Measurements from ENCODE around the gene BANK1. TPM values are rescaled to one million over a fixed set of nuclear protein-coding genes. Genes with fewer than 3 reads are reported as not detected.

The BANK1 gene
- total RNA-seq, 2 experiments from 2014 or later: 0.20 to 0.22 TPM

DNA sequence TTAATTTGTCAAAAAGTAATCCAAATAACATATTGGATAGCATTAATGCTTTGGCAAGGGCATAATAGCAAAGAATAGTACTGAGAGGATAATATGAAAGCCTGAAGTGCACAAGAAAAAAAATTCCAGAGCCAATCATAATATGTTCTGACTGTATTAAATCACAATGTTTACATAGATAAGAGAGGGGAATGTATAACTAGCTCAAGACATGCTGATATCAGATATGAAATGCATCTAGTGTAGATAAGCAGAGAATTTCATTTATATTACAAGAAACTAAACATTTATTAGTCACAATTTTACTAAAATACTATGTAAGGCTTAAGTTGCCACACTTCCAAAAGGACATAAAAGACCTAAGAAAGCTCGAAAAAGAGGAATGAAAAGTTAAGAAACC is 193.3 kb downstream of the BANK1 start:
- Histone ChIP-seq H3K4me3 (ENCODE audit: low read length) (no peak overlapping the region), H3K4me1 (ENCODE audit: insufficient read depth, low read length) (no peaks in the 10 kb centered on the region), H3K27ac (ENCODE audit: low read depth in 1 of 2, low read length in 2 of 2) (no peak overlapping the region), H3K9me3 (ENCODE audit: control insufficient read depth in 1 of 2, insufficient read depth in 1 of 2, low read length in 2 of 2) (no peaks in the 10 kb centered on the region), H3K36me3 (ENCODE audit: insufficient read depth, low read length) (no peaks in the 10 kb centered on the region), H3K27me3 (ENCODE audit: control insufficient read depth in 1 of 2, insufficient read depth in 2 of 2, low read length in 2 of 2) (no peaks in the 10 kb centered on the region)
- Mint-ChIP-seq H3K4me3 (no peak overlapping the region), H3K4me1 (ENCODE audit: low read depth) (no peaks in the 10 kb centered on the region), H3K27me3 (no peaks in the 10 kb centered on the region), H3K27ac (no peak overlapping the region), H3K36me3 (ENCODE audit: low read depth) (no peaks in the 10 kb centered on the region), H3K9me3 (no peaks in the 10 kb centered on the region)
- no peak for ATAC-seq (ENCODE audit: poor library complexity)
- no peak for DNase-seq
- TF ChIP-seq, protein P1, sequence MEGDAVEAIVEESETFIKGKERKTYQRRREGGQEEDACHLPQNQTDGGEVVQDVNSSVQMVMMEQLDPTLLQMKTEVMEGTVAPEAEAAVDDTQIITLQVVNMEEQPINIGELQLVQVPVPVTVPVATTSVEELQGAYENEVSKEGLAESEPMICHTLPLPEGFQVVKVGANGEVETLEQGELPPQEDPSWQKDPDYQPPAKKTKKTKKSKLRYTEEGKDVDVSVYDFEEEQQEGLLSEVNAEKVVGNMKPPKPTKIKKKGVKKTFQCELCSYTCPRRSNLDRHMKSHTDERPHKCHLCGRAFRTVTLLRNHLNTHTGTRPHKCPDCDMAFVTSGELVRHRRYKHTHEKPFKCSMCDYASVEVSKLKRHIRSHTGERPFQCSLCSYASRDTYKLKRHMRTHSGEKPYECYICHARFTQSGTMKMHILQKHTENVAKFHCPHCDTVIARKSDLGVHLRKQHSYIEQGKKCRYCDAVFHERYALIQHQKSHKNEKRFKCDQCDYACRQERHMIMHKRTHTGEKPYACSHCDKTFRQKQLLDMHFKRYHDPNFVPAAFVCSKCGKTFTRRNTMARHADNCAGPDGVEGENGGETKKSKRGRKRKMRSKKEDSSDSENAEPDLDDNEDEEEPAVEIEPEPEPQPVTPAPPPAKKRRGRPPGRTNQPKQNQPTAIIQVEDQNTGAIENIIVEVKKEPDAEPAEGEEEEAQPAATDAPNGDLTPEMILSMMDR (IDR thresholded peaks at IDR 0.05): no peak
- ChIA-PET POLR2A (no interaction called here), CTCF (no interaction called here)
- intact Hi-C loops (cut with DNase I, micrococcal nuclease): no loop called here

DNA sequence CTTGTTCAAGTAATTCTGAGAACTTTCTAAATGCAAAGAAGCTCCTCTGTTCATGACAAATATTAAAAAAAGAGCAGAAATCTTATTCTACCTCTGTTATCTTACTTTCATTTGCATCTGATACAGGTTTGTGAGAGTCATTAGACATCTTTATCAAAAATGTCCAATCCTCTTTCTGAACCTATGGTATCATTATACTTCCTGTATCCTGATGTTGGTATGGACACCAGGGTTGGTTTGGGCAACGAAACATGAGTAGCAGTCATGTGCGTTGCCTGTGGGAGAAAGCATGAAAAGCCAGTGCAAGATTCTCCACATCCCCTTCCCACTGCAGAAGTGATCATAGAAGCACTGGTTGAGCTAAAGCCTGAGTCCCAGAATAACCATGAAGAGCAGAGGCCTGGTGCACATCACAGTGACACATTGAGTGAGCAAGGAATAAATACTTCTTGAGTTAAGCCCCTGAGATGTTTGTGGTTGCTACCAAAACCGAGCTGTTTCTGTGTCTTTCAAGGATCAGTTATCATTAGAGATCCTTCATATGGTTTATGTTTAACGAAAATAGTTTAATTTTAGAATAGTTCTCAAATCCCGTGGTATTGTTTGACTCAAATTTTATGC is 197.2 kb downstream of the BANK1 start:
- no peak for ATAC-seq (ENCODE audit: poor library complexity)
- no peaks in the 10 kb centered on the region for H3K27me3 ChIP-seq (ENCODE audit: control insufficient read depth in 1 of 2, insufficient read depth in 2 of 2, low read length in 2 of 2)
- no peak overlapping the region for H3K4me3 ChIP-seq (ENCODE audit: low read length)
- no peak overlapping the region for H3K27ac ChIP-seq (ENCODE audit: low read depth in 1 of 2, low read length in 2 of 2)
- DNase-seq: no peak
- TF ChIP-seq, protein P1 (IDR thresholded peaks at IDR 0.05): no peak
- H3K36me3 Mint-ChIP-seq (ENCODE audit: low read depth): no peaks in the 10 kb centered on the region
- no peaks in the 10 kb centered on the region for H3K27me3 Mint-ChIP-seq
- no peaks in the 10 kb centered on the region for H3K4me1 ChIP-seq (ENCODE audit: insufficient read depth, low read length)
- no peaks in the 10 kb centered on the region for H3K9me3 ChIP-seq (ENCODE audit: control insufficient read depth in 1 of 2, insufficient read depth in 1 of 2, low read length in 2 of 2)
- H3K36me3 ChIP-seq (ENCODE audit: insufficient read depth, low read length): no peaks in the 10 kb centered on the region
- intact Hi-C loops (cut with DNase I, micrococcal nuclease): no loop called here
- CTCF ChIA-PET: no interaction called here
- no peaks in the 10 kb centered on the region for H3K4me1 Mint-ChIP-seq (ENCODE audit: low read depth)
- no peak overlapping the region for H3K4me3 Mint-ChIP-seq
- no peak overlapping the region for H3K27ac Mint-ChIP-seq
- no peaks in the 10 kb centered on the region for H3K9me3 Mint-ChIP-seq
- POLR2A ChIA-PET: no interaction called here

DNA sequence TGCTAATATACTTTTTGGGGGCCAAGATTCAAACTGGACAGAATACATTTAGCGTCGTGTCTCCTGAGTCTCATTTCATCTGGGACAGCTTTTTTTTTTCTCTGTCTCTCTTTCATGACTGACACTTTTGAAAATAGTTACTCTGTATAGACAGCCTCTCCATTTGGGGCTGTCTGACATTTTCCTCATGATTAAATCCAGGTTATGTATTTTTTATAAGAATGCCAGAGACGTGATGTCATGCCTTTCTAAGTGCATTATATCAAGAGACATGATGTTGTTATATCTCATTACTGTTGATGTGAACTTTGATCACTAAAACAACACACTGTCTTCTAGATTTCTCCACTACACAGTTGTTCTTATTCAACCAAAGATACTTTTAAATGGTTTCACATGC is 199.0 kb downstream of the BANK1 start:
- no peaks in the 10 kb centered on the region for H3K36me3 Mint-ChIP-seq (ENCODE audit: low read depth)
- no peaks in the 10 kb centered on the region for H3K9me3 ChIP-seq (ENCODE audit: control insufficient read depth in 1 of 2, insufficient read depth in 1 of 2, low read length in 2 of 2)
- CTCF ChIA-PET: no interaction called here
- H3K4me1 ChIP-seq (ENCODE audit: insufficient read depth, low read length): no peaks in the 10 kb centered on the region
- H3K4me1 Mint-ChIP-seq (ENCODE audit: low read depth): no peaks in the 10 kb centered on the region
- no peak overlapping the region for H3K27ac Mint-ChIP-seq
- no peaks in the 10 kb centered on the region for H3K27me3 Mint-ChIP-seq
- H3K36me3 ChIP-seq (ENCODE audit: insufficient read depth, low read length): no peaks in the 10 kb centered on the region
- intact Hi-C loops (cut with DNase I, micrococcal nuclease): no loop called here
- H3K27ac ChIP-seq (ENCODE audit: low read depth in 1 of 2, low read length in 2 of 2): no peak overlapping the region
- POLR2A ChIA-PET: no interaction called here
- no peaks in the 10 kb centered on the region for H3K9me3 Mint-ChIP-seq
- DNase-seq (no peak), ATAC-seq (ENCODE audit: poor library complexity) (no peak)
- no peak overlapping the region for H3K4me3 Mint-ChIP-seq
- H3K27me3 ChIP-seq (ENCODE audit: control insufficient read depth in 1 of 2, insufficient read depth in 2 of 2, low read length in 2 of 2): no peaks in the 10 kb centered on the region
- TF ChIP-seq, protein P1 (IDR thresholded peaks at IDR 0.05): no peak
- H3K4me3 ChIP-seq (ENCODE audit: low read length): no peak overlapping the region

Measured in CD4-positive, alpha-beta T cell (primary cell).